GM12873 (cell line): ENCODE measurements around the gene TNFSF8.
A peak's percentile ranks its signal among the peaks of the same experiment; 100 is the strongest.

Experiments
- CTCF ChIP-seq: IDR thresholded peaks from 2 replicates; pipeline ENCODE4 v1.5.1; 2012; ENCODE audit warnings: low read depth, mild to moderate bottlenecking, moderate library complexity, low read length, control low read depth; ENCODE audit not compliant: insufficient read depth; ENCODE audit errors: missing control alignments

TNFSF8 gene

GRCh38 chr9:114925039-114925438, 5.4 kb downstream of the TNFSF8 start:
- no peak for TF ChIP-seq CTCF

GRCh38 chr9:114924327-114924726, 6.1 kb downstream of the TNFSF8 start:
- no peak for TF ChIP-seq CTCF

- no peak for TF ChIP-seq CTCF
Measured at GRCh38 chr9:114923918-114924317, 6.5 kb downstream of the TNFSF8 start.

- no peak for TF ChIP-seq CTCF
Measured at GRCh38 chr9:114921171-114921570, 9.2 kb downstream of the TNFSF8 start.

GRCh38 chr9:114919611-114920010, 10.8 kb downstream of the TNFSF8 start:
- no peak for TF ChIP-seq CTCF

GRCh38 chr9:114916481-114916880, 13.9 kb downstream of the TNFSF8 start:
- no peak for TF ChIP-seq CTCF

- TF ChIP-seq CTCF: peak; percentile 17
Measured at GRCh38 chr9:114914139-114914538, 16.3 kb downstream of the TNFSF8 start.
